ENCODE measurements around the gene SNN.
A peak's percentile ranks its signal among the peaks of the same experiment; 100 is the strongest.

The SNN gene

DNA sequence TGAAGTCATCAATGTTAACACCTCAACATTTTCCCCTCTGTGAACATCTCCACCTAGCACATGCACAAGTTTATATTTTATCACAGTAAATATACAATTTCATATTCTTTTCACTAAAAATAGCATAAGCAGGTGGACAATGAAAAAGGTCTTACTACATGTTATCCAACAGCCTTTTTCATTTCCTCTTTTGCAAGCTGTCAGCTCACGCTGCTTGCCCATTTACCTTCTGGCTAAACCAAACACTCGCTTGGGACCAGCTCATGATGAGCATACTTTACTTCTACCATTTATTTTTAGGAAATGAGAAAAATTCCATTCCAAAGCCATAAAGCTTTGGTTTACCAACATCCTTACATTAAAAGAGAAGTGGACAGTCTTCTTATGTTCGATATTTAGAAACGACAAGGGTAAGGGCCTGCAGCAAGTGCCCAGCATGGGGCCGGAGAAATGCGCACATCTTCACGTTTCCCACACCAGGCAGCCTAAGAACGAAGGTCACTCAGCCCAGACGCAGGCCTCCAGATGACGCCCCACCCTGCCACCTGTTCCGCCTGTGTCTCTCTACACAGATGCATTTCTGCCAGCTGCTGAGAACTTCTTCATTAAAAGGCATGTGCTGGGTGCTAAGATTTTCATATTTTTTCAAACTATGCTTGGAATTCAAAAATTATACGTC lies 13.9 kb downstream of the SNN start:
- H3K9ac ChIP-seq (ENCODE audit: low read length) = peak overlapping the region; percentile 14; the same call in 1 of the 2 replicates
- H3K36me3 ChIP-seq (ENCODE audit: insufficient read depth, low read length) = peaks cover 66% of the 10 kb centered on the region
- H3K4me1 ChIP-seq (ENCODE audit: insufficient read depth, low read length, severe bottlenecking) = peaks cover 99% of the 10 kb centered on the region
- H3K4me3 ChIP-seq (ENCODE audit: low read depth, low read length, poor library complexity, severe bottlenecking) = peak overlapping the region; percentile 28
- H3F3A ChIP-seq (ENCODE audit: insufficient read depth, low read length) = peaks cover 26% of the 10 kb centered on the region
- no peaks in the 10 kb centered on the region for H3K79me2 ChIP-seq (ENCODE audit: insufficient read depth, low read length)
- no peaks in the 10 kb centered on the region for H3K9me2 ChIP-seq (ENCODE audit: low read depth, low read length)
- H3K27ac ChIP-seq (ENCODE audit: low read depth, low read length, poor library complexity, severe bottlenecking) = peak overlapping the region; percentile 96
- no peak overlapping the region for H2AFZ ChIP-seq (ENCODE audit: low read length)
- no peaks in the 10 kb centered on the region for H4K20me1 ChIP-seq (ENCODE audit: insufficient read depth, low read length)
- H3K27me3 ChIP-seq (ENCODE audit: insufficient read depth, low read length) = no peaks in the 10 kb centered on the region
- H3K9me3 ChIP-seq (ENCODE audit: low read length) = no peaks in the 10 kb centered on the region
- peak overlapping the region; percentile 57 for H3K4me2 ChIP-seq (ENCODE audit: low read length)
- TF ChIP-seq EZH2 (IDR thresholded peaks at IDR 0.05; ENCODE audit: borderline replicate concordance, low read length) = no peak
- TF ChIP-seq CTCF (IDR thresholded peaks at IDR 0.05; ENCODE audit: low read length) = no peak

DNA sequence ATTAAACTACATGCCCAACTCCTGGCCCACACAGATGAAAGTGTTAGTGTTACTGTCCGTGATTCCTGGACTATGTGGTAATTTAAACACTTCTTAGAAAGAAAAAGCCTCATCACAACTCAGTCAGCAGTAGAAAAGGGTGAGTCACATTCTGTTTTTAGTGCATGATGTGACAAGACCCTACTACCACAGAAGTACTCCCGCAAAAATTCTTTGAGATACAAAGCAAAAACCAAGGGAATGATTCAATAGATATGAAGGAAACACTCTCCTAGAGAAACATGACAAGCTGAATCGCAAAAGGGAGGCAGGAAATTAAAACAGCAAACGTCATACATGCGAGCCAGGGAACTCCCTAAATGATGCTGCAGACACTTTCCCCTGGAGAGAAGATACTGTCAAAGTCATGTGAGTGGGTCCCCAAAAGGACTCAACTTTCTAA lies 14.4 kb downstream of the SNN start:
- peak overlapping the region; percentile 3 for H3K9ac ChIP-seq (ENCODE audit: low read length)

GRCh38 chr16:11683145-11683544 lies 14.9 kb downstream of the SNN start:
- Histone ChIP-seq H3K79me2 (ENCODE audit: insufficient read depth, low read length) (no peaks in the 10 kb centered on the region), H3K4me3 (ENCODE audit: low read depth, low read length, poor library complexity, severe bottlenecking) (peak overlapping the region; percentile 1), H3K4me1 (ENCODE audit: insufficient read depth, low read length, severe bottlenecking) (peaks cover 99% of the 10 kb centered on the region), H3K9ac (ENCODE audit: low read length) (peak overlapping the region; percentile 3), H3K9me2 (ENCODE audit: low read depth, low read length) (no peaks in the 10 kb centered on the region), H3K4me2 (ENCODE audit: low read length) (peak overlapping the region; percentile 57), H4K20me1 (ENCODE audit: insufficient read depth, low read length) (no peaks in the 10 kb centered on the region), H2AFZ (ENCODE audit: low read length) (no peak overlapping the region), H3K36me3 (ENCODE audit: insufficient read depth, low read length) (peaks cover 66% of the 10 kb centered on the region), H3K27me3 (ENCODE audit: insufficient read depth, low read length) (no peaks in the 10 kb centered on the region), H3K9me3 (ENCODE audit: low read length) (no peaks in the 10 kb centered on the region), H3F3A (ENCODE audit: insufficient read depth, low read length) (peaks cover 26% of the 10 kb centered on the region), H3K27ac (ENCODE audit: low read depth, low read length, poor library complexity, severe bottlenecking) (peak overlapping the region; percentile 96)
- no peak for TF ChIP-seq CTCF (IDR thresholded peaks at IDR 0.05; ENCODE audit: low read length)
- no peak for TF ChIP-seq EZH2 (IDR thresholded peaks at IDR 0.05; ENCODE audit: borderline replicate concordance, low read length)

More for the DNA sequence above, 14.4 kb downstream of the SNN start:
- Histone ChIP-seq H2AFZ (ENCODE audit: low read length) (no peak overlapping the region), H3K4me2 (ENCODE audit: low read length) (peak overlapping the region; percentile 57), H3K27me3 (ENCODE audit: insufficient read depth, low read length) (no peaks in the 10 kb centered on the region), H3K9me3 (ENCODE audit: low read length) (no peaks in the 10 kb centered on the region), H3K27ac (ENCODE audit: low read depth, low read length, poor library complexity, severe bottlenecking) (peak overlapping the region; percentile 96), H3K36me3 (ENCODE audit: insufficient read depth, low read length) (peaks cover 66% of the 10 kb centered on the region), H3F3A (ENCODE audit: insufficient read depth, low read length) (peaks cover 26% of the 10 kb centered on the region), H4K20me1 (ENCODE audit: insufficient read depth, low read length) (no peaks in the 10 kb centered on the region), H3K79me2 (ENCODE audit: insufficient read depth, low read length) (no peaks in the 10 kb centered on the region), H3K4me3 (ENCODE audit: low read depth, low read length, poor library complexity, severe bottlenecking) (peak overlapping the region; percentile 1), H3K9me2 (ENCODE audit: low read depth, low read length) (no peaks in the 10 kb centered on the region), H3K4me1 (ENCODE audit: insufficient read depth, low read length, severe bottlenecking) (peaks cover 99% of the 10 kb centered on the region)
- TF ChIP-seq CTCF (IDR thresholded peaks at IDR 0.05; ENCODE audit: low read length) = no peak
- no peak for TF ChIP-seq EZH2 (IDR thresholded peaks at IDR 0.05; ENCODE audit: borderline replicate concordance, low read length)
